GM13976 (cell line): ENCODE results near the gene TAS2R13.

Experiments
- DNase-seq: peaks from one replicate; pipeline ENCODE4 v3.0.0; 2012; ENCODE audit warnings: low spot score
- in situ Hi-C: fragments of 300-500 bp; cut with MboI; formaldehyde crosslinking; loops from one replicate; pipeline ENCODE4 v1.12.0; 2022; ENCODE audit warnings: low sequenced_read_pairs, mixed read lengths, inconsistent platforms; ENCODE audit not compliant: unreplicated experiment
- TF ChIP-seq, protein P1 (sequence below): IDR thresholded peaks from 2 replicates; pipeline ENCODE4 v1.5.1; 2012; ENCODE audit warnings: borderline replicate concordance, mild to moderate bottlenecking; ENCODE audit not compliant: insufficient read depth; ENCODE audit errors: extremely low read depth, missing control alignments, control extremely low read depth

TAS2R13 gene

GRCh38 chr12:10884086-10884725 is 25.2 kb downstream of the TAS2R13 start, which contains the start of gene PRH1:
PRH1 (minus strand) TSS chr12:10884255; CDS start chr12:10884217, 38 bp downstream.
- no peak for DNase-seq
- TF ChIP-seq, protein P1, sequence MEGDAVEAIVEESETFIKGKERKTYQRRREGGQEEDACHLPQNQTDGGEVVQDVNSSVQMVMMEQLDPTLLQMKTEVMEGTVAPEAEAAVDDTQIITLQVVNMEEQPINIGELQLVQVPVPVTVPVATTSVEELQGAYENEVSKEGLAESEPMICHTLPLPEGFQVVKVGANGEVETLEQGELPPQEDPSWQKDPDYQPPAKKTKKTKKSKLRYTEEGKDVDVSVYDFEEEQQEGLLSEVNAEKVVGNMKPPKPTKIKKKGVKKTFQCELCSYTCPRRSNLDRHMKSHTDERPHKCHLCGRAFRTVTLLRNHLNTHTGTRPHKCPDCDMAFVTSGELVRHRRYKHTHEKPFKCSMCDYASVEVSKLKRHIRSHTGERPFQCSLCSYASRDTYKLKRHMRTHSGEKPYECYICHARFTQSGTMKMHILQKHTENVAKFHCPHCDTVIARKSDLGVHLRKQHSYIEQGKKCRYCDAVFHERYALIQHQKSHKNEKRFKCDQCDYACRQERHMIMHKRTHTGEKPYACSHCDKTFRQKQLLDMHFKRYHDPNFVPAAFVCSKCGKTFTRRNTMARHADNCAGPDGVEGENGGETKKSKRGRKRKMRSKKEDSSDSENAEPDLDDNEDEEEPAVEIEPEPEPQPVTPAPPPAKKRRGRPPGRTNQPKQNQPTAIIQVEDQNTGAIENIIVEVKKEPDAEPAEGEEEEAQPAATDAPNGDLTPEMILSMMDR: no peak
- in situ Hi-C loops: no loop called here

GRCh38 chr12:10873378-10873777 is 36.0 kb downstream of the TAS2R13 start:
- TF ChIP-seq, protein P1: no peak
- DNase-seq: no peak
- in situ Hi-C loops: no loop called here

DNA sequence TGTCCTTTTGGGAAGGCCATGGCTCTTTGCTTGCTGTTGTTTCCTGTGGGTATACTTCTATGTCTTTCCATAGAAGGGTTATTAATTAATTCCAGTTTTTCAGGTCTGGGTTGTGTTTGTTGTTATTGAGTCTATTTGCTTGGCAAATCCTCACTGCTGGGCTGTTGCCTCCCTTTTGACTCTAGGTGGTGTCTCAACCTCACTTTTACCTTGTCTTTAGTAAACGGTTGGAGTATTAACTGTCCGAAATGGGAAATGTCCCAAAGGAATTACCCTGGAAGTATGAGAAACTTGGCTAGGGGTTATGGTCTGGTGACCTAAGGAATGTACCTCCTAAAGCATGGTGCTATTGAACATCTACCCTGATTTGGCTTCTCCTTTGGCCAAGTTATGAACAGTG is 42.0 kb downstream of the TAS2R13 start:
- in situ Hi-C loops: no loop called here
- TF ChIP-seq, protein P1: no peak
- DNase-seq: no peak

DNA sequence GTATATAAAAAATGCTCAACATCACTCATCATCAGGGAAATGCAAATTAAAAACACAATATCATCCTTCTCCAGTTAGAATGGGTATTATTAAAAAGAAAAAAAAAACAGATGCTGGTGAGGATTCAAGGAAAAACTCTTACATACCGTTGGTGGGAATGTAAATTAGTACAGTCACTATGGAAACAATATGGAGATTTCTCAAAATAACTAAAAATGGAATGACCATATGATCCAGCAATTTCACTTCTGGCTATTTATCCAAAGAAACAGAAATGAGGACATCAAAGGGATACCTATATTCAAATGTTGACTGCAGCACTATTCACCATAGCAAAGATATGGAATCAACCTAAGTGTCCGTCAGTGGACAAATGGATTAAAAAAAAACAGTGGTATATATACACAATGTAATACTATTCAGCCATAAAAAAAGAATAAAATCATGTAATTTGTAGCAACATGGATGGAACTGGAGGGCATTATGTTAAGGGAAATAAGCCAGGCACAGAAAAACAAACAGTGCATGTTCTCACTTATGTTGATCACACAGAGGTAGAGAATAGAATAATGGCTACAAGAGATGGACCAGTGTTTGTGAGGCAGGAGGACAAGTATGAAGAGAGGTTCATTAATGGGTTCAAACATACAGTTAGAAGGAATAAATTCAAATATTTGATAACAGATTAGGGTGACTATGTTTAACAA is 45.7 kb downstream of the TAS2R13 start:
- in situ Hi-C loops: no loop called here
- TF ChIP-seq, protein P1: no peak
- no peak for DNase-seq

GRCh38 chr12:10861366-10861765 is 48.0 kb downstream of the TAS2R13 start:
- in situ Hi-C loops: no loop called here
- TF ChIP-seq, protein P1: no peak
- no peak for DNase-seq
